Germinal center (tissue), 1 donor: ENCODE measurements around the gene CLDN19.
"Not testable (repeated sequence)": the region's sequence is repeated elsewhere in the genome, so short reads cannot be mapped to it uniquely, and the experiment has no call there.

Source experiments
- DNase-seq: peaks from one replicate; pipeline ENCODE4 v3.0.0; 2012; ENCODE audit warnings: mixed read lengths, low spot score

CLDN19 gene

DNA sequence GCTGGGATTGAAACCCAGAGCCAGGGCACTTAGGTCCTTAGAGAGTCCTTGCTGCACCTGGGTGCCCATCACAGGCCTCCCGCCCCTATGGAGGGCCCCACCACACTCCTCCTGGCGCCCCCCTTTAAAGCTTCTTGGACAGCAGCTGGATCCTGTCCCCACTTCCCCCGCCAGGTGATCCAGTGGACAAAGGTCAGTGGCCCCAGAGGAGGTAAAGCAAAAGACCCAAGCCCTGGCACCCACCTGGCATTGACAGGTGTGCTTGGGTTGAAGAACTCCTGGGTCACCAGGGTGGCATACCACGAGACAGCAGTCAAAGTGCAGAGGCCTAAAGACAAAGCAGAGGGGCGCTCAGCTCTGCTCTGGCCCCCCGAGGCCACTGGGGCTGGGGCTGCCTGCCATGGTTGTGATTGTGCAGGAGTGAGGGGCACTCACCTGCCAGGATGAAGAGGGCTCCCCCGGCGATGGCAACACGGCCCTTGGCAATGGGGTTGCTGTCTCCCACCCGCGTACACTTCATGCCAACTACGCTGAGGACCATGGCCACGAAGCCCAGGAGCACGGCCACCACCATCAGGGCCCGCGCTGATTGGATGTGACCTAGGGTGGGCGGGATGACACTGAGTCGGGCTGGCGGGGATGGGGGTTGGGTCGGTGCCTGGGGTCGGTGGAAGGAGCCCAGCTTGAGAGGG is 1.9 kb downstream of the CLDN19 start:
- no peak for DNase-seq

DNA sequence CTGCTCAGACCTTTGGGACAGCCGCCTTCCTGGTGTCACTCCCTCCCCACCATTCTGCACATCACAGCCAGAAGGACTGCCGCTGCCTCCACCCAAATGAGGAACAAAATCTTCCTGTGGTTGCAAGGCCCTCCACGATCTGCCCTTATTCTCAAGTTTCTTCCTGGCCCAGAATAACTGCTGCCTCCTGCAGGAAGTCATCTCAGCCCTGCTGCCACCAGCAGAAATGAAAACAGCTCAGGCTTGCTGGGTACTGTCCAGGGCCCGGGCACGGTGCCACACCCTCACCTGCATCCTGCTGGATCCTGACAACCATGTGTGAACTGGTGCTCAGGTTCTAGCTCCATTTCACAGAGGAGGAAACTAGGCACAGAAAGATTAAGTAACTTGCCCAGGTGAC is 2.8 kb downstream of the CLDN19 start:
- DNase-seq: peak; percentile 17

DNA sequence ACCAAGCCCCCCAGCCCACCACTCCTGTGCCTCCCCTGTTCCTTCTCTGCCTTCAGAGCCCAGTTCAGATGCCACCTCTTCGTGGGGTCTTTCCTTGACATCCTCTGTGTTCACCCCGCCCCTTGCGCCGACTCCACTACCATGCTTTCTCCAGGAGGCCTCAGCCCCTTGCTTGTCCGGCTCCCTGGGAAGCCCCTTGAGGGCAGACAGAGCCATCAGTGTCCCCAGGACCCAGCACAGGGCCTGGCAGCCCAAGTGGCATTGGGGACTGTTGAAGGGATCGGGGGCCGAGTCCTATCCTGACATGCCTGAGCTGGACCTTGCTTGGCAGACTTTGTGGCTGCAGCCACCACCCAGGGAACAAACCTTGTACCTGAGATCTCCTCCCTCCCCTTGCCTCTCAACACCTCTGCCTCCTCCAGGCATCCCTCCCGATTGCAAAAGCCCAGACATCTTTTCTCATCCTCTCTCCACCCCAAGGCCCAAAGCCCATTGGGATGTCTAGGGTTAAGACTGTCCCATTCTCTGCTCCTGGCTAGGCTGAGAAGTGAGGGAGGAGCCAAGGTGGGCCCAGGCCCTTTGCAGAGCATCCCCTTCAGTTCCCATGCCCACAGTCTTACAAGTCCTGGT is 3.4 kb downstream of the CLDN19 start:
- DNase-seq: no peak

DNA sequence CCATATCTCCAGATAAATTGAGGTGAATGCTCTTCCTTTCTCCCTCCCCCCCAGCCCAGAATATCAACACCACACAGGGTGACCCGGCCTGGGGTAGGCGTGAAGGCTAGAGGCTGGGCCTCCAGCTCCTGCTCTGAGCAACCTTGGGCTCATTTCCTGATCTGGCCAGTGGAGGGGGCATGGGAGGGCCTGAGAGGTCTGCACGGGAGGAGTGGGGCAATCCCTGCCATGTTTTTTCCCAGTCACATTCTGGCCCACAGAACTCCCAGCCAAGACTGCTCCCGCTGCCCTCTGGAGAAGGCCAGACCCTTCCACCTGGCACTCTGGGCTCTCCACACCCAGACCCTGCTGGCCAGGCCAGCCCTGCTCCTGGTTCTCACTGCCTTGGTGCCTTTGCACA is 3.9 kb downstream of the CLDN19 start:
- DNase-seq: no peak

DNA sequence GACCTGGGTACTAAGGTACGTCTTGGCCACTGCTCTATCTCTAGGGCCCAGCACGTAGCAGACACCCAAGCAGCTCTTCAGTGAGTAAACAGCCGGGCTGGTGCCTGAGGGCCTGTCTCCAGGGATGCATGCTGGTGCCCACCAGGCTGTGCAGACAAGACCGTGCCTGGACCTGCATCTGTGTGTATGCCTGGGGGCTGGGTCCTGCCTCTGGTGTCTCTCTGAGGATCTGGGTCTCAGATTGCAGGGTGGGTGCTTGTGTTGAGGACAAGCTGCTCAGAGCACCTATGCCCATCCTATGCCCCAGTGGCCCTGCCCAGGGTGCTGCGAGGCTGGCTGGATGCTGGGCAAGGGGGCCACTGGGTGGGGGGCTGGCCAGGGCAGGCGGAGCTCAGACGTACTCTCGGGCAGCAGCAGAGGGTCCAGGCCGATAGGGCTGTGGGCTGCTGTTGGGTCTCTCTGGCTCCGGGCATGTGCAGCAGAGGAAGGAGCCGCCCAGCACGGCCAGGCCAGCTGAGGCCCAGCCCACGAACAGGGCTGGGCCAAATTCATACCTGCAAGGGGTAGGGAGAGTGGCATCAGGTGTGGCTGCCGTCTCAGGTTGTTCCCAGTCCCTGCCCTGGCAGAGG is 4.4 kb downstream of the CLDN19 start:
- DNase-seq: no peak

DNA sequence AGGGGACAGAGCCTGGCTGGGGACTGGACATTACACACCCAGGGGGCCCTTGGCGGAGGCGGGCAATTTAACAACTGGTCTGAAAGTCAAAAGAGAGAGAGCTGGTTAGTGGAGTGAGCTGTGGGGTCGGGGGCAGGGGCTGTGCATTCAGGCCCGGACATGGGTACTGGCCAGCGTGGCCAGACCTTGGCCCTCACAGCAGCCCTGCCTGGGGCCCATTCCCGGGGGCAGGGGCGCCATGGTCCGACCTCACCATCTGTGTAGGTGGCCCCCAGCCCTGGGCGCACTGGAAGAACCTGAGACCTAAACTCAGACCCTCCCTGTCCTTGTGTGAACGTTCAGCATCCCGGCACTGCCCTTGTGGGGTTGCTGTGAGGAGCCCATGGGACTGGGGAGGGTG is 5.0 kb downstream of the CLDN19 start:
- no peak for DNase-seq

DNA sequence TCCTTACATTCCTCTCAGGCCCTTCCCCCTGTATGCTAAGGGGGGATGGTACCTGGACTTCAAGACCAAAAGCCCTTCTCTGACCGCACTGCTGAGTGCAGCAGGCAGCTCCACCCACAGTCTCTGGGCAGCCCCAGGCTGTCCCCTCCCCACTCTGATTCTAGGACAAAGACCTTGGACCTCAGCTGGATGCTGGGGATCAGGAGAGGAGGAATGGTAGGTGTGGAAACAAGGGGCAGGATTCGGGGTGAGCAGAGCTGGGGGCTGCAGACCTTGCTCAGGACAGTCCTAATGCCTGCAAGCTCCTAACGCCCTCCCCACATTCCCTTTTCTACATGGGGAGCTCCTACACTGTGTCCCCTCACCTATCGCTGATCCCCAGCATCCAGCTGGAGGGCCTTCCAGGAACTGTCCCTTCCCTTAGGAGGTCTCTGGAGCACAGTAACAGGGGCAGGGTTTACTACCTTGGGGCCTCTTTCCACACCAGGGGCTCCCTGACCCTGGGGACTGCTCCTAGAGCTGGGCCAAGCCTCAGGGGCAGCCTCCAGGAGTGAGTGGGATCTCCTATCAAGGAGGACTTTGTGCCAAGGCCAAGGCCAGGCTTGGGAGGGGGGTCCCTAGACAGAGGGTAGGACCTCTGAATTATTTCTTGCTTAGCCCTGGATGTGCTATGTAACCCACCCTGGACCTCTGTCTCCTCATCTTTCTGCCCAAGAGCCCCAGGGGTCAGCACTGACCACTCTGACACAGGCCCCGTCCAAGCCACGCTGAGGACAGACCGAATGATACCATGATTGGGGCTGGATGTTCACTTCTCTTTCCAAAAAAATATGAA is 5.6 kb downstream of the CLDN19 start:
- no peak for DNase-seq

DNA sequence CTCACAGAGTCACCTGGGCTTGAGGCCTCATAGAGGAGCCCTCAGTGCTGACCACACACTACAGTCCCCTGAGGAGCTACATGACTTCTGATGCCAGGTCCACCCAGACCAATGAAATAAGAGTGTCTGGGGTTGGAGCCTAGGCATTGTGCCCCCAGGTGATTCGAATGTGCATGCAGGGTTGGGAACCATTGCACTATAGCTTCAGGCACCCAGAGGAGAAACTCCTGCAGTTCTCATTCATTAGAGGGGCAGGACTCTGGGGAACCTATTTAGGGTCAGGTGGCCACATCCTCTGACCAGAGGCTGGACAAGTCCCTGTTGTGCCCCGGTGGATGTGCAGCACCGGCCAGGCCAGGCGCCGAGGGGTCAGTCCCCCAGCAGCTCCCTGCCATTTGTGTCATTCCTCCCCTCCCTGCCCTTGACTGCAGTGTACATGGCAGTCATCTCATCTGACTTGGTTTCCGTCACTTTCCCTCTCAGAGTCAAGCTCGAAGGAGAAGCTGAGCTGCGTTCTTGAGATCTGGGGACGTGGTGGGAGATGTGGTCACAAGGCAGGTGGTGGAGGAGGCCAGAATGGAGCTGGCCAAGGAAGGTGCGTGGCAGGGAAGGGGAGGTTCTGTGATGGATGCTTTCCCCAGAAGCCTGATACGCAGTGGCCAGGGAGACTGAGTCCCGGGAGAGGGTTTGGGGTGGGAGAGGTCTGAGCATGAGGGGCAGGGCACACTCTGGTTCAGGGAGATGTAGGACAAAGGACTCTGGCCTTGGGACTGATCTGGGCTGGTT is 6.4 kb downstream of the CLDN19 start:
- no peak for DNase-seq

DNA sequence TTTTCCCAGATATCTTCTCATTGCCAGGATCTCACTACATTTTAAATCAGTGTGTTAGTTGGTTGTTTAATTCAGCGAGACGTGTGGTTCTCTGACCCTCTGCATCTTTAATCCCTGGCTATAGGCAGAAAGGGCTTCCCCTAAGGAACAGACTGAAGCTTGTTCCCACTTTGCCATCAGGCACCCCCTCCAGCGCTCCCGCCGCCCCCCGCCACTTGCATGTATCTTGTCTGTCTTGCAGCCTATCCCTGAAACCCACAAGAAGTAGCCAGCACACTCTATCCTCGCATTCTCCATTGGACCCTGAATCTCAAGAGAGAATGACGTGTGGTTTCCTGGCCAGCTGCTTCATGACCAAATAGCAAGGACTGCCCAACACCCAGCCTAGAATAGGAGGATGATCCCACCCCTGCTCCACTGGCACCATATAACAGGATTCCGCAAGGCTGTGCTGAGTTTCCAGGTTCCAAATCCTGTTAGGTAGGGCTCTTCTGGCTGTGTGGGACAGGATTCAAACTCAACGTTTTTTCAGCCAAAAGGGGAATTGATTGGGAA is 7.8 kb downstream of the CLDN19 start:
- no peak for DNase-seq

DNA sequence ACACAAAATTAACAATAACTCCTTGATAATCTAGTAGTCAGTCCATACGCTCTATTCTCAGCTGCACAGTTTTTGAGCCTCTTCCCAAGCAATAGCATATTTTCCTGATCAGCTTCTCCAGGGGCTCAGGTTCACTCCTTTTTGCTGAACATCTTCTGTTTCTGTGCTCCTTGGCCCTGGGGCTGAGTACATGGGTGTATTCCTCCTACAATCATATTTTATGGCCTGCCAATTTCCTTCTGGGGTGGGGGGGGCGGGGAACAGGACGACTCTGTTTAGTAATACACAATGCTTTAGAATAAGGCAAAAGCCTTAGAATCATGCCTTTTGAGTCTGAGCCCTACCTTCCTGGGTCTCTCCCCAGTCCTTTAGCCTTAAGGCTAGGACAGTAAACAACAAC is 8.5 kb downstream of the CLDN19 start:
- DNase-seq: no peak

DNA sequence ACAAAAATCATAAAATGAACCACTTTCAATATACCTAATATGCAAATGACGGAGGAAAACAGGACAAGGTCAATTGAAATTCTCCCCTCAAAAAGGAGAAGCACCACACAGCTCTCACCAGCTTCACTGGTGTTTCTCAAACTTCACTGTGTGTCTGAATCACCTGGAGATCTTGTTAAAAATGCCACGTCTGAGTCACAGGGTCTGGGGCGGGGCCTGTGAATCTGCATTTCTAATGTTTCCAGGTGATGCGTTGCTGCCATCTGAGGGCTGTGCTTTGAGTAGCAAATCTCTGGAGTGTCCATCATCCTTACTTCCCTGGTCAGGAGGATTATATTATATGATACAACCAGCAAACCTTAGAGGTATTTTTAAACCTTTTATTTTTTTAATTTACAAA is 9.0 kb downstream of the CLDN19 start:
- DNase-seq: no peak

DNA sequence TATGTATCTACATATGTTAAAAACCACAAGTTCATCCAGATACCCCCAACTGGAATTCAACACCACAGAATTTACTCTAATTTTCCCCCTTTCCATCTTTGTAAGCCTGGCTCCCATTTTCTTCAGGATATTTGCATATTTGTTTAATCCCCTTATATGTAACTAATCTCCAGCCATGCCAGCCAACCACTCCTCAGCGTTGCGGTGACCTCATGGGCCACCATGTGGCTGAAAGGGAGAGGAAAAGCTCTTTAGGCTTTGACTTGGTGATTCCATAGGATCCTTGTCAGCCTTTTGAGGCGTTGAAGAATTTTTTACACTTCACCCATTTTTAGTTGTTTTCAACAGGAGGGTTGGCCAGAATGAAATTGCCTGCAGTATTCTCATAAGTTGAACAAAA is 10.0 kb downstream of the CLDN19 start:
- DNase-seq: no peak

DNA sequence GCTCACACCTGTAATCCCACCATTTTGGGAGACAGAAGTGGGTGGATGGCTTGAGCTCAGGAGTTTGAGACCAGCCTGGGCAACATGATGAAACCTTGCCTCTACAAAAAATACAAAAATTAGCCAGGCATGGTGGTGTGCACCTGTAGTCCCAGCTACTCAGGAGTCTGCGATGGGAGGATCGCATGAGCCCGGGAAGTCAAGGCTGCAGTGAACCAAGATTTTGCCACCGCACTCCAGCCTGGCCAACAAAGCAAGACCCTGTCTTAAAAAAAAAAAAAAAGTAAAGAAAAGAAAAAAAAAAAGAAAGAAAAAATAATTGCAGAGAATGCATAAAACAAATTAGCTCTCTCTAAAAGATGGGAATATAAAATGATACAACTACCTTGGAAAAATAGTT is 14.2 kb downstream of the CLDN19 start:
- DNase-seq: not testable (repeated sequence)

DNA sequence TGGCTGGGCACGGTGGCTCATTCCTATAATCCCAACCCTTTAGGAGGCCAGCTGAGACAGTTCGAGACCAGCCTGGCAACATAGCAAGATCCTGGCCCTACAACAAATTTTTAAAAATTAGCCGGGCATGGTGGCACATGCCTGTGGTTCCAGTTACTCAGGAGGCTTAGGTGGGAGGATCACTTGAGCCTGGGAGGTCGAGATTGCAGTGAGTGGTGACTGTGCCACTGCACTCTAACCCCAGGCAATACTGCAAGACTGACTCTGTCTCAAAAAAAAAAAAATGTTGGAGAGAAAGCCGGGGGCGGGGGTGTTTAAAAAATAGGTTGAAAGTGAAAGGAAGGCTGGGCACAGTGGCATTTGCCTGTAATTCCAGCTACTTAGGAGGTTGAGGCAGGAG is 16.5 kb downstream of the CLDN19 start:
- no peak for DNase-seq

DNA sequence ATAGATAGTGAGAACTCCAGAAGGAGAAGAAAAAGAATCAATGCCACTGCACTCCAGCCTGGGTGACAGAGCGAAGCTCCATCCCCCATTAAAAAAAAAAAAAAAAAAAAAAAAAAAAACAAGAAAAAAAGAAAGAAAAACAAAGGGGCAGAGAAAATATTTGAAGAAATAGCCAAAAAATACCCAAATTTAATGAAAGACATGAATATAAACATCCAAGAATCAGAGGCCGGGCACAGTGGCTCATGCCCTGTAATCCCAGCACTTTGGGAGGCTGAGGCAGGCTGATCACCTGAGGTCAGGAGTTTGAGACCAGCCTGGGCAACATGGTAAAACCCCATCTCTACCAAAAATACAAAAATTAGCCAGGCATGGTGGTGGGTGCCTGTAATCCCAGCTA is 17.6 kb downstream of the CLDN19 start:
- DNase-seq: not testable (repeated sequence)

DNA sequence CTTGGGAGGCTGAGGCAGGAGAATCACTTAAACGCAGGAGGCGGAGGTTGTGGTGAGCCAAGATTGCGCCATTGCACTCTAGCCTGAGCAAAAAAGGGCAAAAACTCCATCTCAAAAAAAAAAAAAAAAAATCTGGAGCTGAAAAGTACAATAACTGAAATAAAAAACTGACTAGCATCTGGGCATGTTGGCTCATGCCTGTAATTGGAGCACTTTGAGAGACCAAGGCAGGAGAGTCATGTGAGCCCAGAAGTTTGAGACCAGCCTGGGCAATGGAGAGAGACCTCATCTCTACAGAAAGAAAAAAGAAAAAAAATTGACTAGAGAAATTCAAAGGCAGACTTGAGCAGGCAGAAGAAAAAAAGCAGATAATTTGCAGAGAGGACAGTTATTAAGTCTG is 18.1 kb downstream of the CLDN19 start:
- no peak for DNase-seq

DNA sequence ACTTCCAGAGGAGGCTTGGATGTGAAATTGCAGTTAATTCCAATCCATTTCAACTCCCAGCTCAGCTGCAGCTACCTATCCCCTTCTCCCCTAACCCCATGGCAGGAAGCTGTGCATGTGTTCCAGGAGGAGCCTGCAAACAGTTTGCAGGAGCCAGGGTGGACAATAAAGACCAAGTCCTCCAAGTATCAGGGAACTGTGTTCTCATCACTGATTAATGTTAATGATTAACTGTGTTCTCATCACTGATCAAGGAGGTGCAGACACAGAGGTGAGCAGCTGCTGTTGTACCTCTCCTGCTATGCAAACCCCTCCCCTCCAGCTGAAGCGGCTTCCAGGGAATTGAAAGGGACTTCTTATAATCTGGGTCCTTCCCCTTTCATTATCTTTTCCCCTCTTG is 19.2 kb downstream of the CLDN19 start:
- DNase-seq: no peak

DNA sequence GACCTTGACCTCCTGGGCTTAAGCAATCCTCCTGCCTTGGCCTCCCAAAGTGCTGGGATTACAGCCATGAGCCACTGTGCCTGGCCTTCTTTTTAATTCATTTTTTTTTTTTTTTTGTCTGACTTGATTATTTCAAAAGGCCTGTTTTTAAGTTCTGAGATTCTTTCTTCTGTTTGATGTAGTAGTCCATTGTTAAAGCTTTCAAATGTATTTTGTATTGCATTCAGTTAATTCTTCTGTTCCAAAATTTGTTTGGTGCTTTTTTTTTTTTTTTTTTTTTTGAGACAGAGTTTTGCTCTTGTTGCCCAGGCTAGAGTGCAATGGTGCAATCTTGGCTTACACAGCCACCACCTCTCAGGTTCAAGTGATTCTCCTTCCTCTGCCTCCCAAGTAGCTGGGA is 25.6 kb downstream of the CLDN19 start:
- DNase-seq: not testable (repeated sequence)

DNA sequence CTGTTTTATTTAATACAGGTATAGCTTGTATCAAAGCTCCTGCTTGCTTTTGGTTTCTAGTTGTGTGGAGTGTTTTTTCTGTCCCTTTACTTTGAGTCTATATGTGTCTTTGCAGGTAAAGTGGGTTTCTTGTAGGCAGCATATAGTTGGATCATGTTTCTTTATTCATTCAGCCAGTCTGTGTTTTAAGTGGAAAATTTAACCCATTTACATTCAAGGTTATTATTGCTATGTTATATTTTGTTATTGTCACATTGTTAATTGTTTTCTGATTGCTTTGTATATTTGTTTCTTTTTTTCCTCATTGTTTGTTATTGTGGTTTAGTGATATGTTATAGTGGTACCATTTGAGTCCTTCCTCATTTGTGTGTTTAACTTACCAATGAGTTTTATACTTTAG is 26.7 kb downstream of the CLDN19 start:
- DNase-seq: no peak

DNA sequence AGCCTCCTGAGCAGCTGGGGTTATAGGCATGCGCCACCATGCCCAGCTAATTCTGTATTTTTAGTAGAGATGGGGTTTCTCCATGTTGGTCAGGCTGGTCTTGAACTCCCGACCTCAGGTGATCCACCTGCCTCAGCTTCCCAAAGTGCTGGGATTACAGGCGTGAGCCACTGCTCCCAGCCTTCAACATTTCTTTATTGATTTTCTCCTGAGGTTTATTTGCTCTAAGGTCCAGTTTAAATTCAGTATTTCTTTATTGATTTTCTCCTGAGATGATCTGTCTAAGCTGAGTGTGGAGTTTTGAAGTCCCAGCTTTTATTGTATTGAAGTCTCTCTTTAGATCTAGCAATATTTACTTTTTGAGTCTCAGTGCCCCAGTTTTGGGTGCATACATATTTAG is 27.2 kb downstream of the CLDN19 start:
- not testable (repeated sequence) for DNase-seq

DNA sequence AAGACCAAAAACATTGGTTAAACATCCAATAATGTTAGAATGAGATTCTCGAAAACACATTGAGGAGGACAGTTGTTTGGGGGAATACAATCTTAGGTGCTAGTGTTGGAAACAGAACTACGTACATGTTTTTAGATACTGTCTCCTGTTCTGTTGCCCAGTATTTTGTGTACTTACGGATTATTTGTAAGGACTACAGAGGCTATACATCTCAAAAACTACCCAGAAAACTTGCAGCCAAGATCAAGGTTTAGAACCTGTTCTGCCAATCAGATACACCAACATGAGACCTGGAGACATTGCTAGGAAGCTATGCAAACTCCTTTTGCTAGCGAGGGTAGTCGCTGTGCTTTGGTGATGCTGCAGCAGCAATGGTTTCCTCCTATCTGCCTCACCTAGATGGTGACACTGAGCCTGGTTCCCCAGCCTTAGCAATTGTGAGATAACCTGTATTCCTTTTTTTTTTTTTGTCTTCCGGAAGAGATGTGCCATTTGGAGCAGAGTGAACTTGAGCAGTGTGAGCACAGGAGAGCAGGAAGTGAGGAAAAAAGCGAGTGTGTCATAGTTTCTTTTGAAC is 36.1 kb downstream of the CLDN19 start:
- DNase-seq: no peak
